ENCODE data around the gene ADRA2B. TPM values are rescaled to one million over a fixed set of nuclear protein-coding genes. Genes with fewer than 3 reads are reported as not detected.

The ADRA2B gene
- total RNA-seq, 4 donors from 2014 or later = 2.1 to 6.0 (median 4.0) TPM

GRCh38 chr2:96159084-96159830 is 42.9 kb upstream of the ADRA2B start:
- no peaks in the 10 kb centered on the region for H3K4me1 ChIP-seq
- no peak for DNase-seq (ENCODE audit: extremely low spot score)
- TF ChIP-seq CTCF (IDR thresholded peaks at IDR 0.05) = no peak
- TF ChIP-seq POLR2A (IDR thresholded peaks at IDR 0.05; ENCODE audit: low read depth) = no peak
- no peak for TF ChIP-seq POLR2AphosphoS5 (IDR thresholded peaks at IDR 0.05)
- TF ChIP-seq EP300 (IDR thresholded peaks at IDR 0.05) = no peak
- WGBS = 85% methylated on average over 14 of the region's 17 CpGs
- peaks cover 0 to 34% (median 0%) of the 10 kb centered on the region in 4 donors for H3K27me3 ChIP-seq
- intact Hi-C loops (cut with DNase I) = no loop called here
- peaks cover 0 to 11% (median 1%) of the 10 kb centered on the region in 4 donors for H3K9me3 ChIP-seq
- no peak overlapping the region for H3K27ac ChIP-seq (replicated peaks in 1 of 4)
- H3K4me3 ChIP-seq = no peak overlapping the region
- no peaks in the 10 kb centered on the region for H3K36me3 ChIP-seq

GRCh38 chr2:96158554-96158940 is 42.2 kb upstream of the ADRA2B start:
- WGBS = 77% methylated on average over 7 of the region's 14 CpGs
- Histone ChIP-seq H3K27me3 (peaks cover 0 to 26% (median 0%) of the 10 kb centered on the region in 4 donors), H3K36me3 (no peaks in the 10 kb centered on the region), H3K9me3 (peaks cover 0 to 11% (median 1%) of the 10 kb centered on the region in 4 donors), H3K4me3 (no peak overlapping the region), H3K27ac (replicated peaks in 1 of 4) (no peak overlapping the region), H3K4me1 (no peaks in the 10 kb centered on the region)
- no peak for DNase-seq (ENCODE audit: extremely low spot score)
- intact Hi-C loops (cut with DNase I) = no loop called here
- TF ChIP-seq EP300 (IDR thresholded peaks at IDR 0.05) (no peak), CTCF (IDR thresholded peaks at IDR 0.05) (no peak), POLR2A (IDR thresholded peaks at IDR 0.05; ENCODE audit: low read depth) (no peak), POLR2AphosphoS5 (IDR thresholded peaks at IDR 0.05) (no peak)

GRCh38 chr2:96157649-96158553 is 41.5 kb upstream of the ADRA2B start:
- intact Hi-C loops (cut with DNase I) = no loop called here

More at GRCh38 chr2:96157649-96158553, 41.5 kb upstream of the ADRA2B start:
- TF ChIP-seq POLR2A (IDR thresholded peaks at IDR 0.05; ENCODE audit: low read depth) (no peak), POLR2AphosphoS5 (IDR thresholded peaks at IDR 0.05) (no peak), CTCF (IDR thresholded peaks at IDR 0.05) (no peak), EP300 (IDR thresholded peaks at IDR 0.05) (no peak)
- H3K4me3 ChIP-seq = no peak overlapping the region
- no peaks in the 10 kb centered on the region for H3K4me1 ChIP-seq
- DNase-seq (ENCODE audit: extremely low spot score) = no peak
- H3K27me3 ChIP-seq = peaks cover 0 to 26% (median 0%) of the 10 kb centered on the region in 4 donors
- H3K9me3 ChIP-seq = peaks cover 0 to 11% (median 1%) of the 10 kb centered on the region in 4 donors
- H3K36me3 ChIP-seq = no peaks in the 10 kb centered on the region
- H3K27ac ChIP-seq (replicated peaks in 1 of 4) = no peak overlapping the region
- WGBS = 70% methylated on average over 18 of the region's 19 CpGs

All from esophagus muscularis mucosa (tissue), 4 donors.